GM12865 (cell line): ENCODE results near the gene YIF1B.
"Not testable (repeated sequence)": the region's sequence is repeated elsewhere in the genome, so short reads cannot be mapped to it uniquely, and the experiment has no call there.

Source experiments
- DNase-seq: peaks from one replicate; pipeline ENCODE4 v3.0.0; 2010; ENCODE audit warnings: low read depth
- H3K4me3 ChIP-seq: 2 replicates; pipeline ENCODE4 v1.5.1; 2011; ENCODE audit warnings: mild to moderate bottlenecking, low read depth, low read length, control low read depth
- CTCF ChIP-seq: IDR thresholded peaks from 2 replicates; pipeline ENCODE4 v1.5.1; 2011; ENCODE audit warnings: low read length, control low read depth, low read depth, inconsistent platforms; ENCODE audit not compliant: insufficient read depth; ENCODE audit errors: missing control alignments

The YIF1B gene

GRCh38 chr19:38346837-38347236, 31.1 kb upstream of the YIF1B start:
- DNase-seq = no peak
- H3K4me3 ChIP-seq = no peak overlapping the region
- no peak for TF ChIP-seq CTCF

- no peak for TF ChIP-seq CTCF
- DNase-seq = no peak
- no peak overlapping the region for H3K4me3 ChIP-seq
Observed at GRCh38 chr19:38340927-38341326, 25.2 kb upstream of the YIF1B start.

- not testable (repeated sequence) for DNase-seq, H3K4me3 ChIP-seq
Observed at GRCh38 chr19:38339011-38339410, 23.3 kb upstream of the YIF1B start.

GRCh38 chr19:38337360-38337653, 21.6 kb upstream of the YIF1B start:
- DNase-seq = no peak
- TF ChIP-seq CTCF = no peak
- H3K4me3 ChIP-seq = peak overlapping the region; percentile 77

GRCh38 chr19:38336638-38337359, 21.1 kb upstream of the YIF1B start:
- H3K4me3 ChIP-seq = peak overlapping the region; percentile 77
- TF ChIP-seq CTCF = no peak

GRCh38 chr19:38335949-38336637, 20.3 kb upstream of the YIF1B start:
- H3K4me3 ChIP-seq = peak overlapping the region; percentile 77
- TF ChIP-seq CTCF = no peak
- DNase-seq = peak; percentile 98

More at GRCh38 chr19:38336638-38337359, 21.1 kb upstream of the YIF1B start:
- peak; percentile 98 for DNase-seq

- DNase-seq = no peak
- TF ChIP-seq CTCF = no peak
- H3K4me3 ChIP-seq = no peak overlapping the region
Observed at GRCh38 chr19:38333245-38333644, 17.5 kb upstream of the YIF1B start.
